ENCODE measurements around the gene SPATA20. TPM values are rescaled to one million over a fixed set of nuclear protein-coding genes. Genes with fewer than 3 reads are reported as not detected.

The SPATA20 gene
- total and polyA plus RNA-seq, 2 of the 8 experiments (the other 6 are each of a cell fraction or from before 2014, with no cell fraction given): 16.2 to 17.5 TPM

- Histone ChIP-seq H2BK20ac (ENCODE audit: low read length) (no peak overlapping the region), H3K36me3 (ENCODE audit: control insufficient read depth in 2 of 4, insufficient read depth in 4 of 4, low read length in 3 of 4) (no peaks in the 10 kb centered on the region), H3K23me2 (ENCODE audit: low read depth, low read length) (peaks cover 17% of the 10 kb centered on the region; the same call in 1 of the 2 replicates), H3K27ac (ENCODE audit: low read depth, low read length) (no peak overlapping the region), H2AK5ac (ENCODE audit: low read depth, low read length) (no peak overlapping the region), H3K79me1 (ENCODE audit: low read depth, low read length) (no peaks in the 10 kb centered on the region), H2AFZ (ENCODE audit: low read length) (no peak overlapping the region), H3K56ac (replicated peaks; ENCODE audit: insufficient read length, low read depth, low read length) (no peak overlapping the region), H4K5ac (ENCODE audit: insufficient read length, low read depth, low read length) (no peak overlapping the region), H3K4me3 (ENCODE audit: extremely low read depth in 1 of 4, insufficient read depth in 2 of 4, low read depth in 3 of 4, low read length in 4 of 4) (no peak overlapping the region), H4K20me1 (replicated peaks in 1 of 2; ENCODE audit: control insufficient read depth in 1 of 2, insufficient read depth in 2 of 2, low read length in 2 of 2) (no peaks in the 10 kb centered on the region), H2BK15ac (ENCODE audit: low read length) (no peak overlapping the region), H2BK120ac (replicated peaks; ENCODE audit: low read depth, low read length) (no peak overlapping the region), H3K14ac (ENCODE audit: insufficient read length) (no peak overlapping the region), H3K23ac (ENCODE audit: insufficient read length) (no peak overlapping the region), H3K4ac (replicated peaks; ENCODE audit: insufficient read length, low read depth, low read length) (no peak overlapping the region), H3K18ac (ENCODE audit: extremely low read depth, low read length) (no peak overlapping the region), H3K9me3 (ENCODE audit: insufficient read depth in 2 of 2, low read depth in 1 of 2, low read length in 1 of 2) (no peaks in the 10 kb centered on the region), H3K27me3 (replicated peaks in 1 of 4; ENCODE audit: control insufficient read depth in 3 of 4, extremely low read depth in 1 of 4, insufficient read depth in 3 of 4, low read length in 3 of 4) (peaks cover 4 to 37% (median 29%) of the 10 kb centered on the region in 4 experiments), H2BK12ac (ENCODE audit: low read depth, low read length) (no peak overlapping the region), H3K4me1 (replicated peaks in 1 of 4; ENCODE audit: control insufficient read depth in 3 of 4, insufficient read depth in 4 of 4, low read length in 3 of 4) (peaks cover 0 to 9% (median 3%) of the 10 kb centered on the region in 4 experiments; a peak in 4 of 7 replicates), H4K8ac (ENCODE audit: extremely low read depth, insufficient read depth, low read length) (no peak overlapping the region), H2BK5ac (ENCODE audit: low read depth, low read length) (no peak overlapping the region), H3K4me2 (ENCODE audit: insufficient read depth in 1 of 2, low read depth in 2 of 2, low read length in 2 of 2) (no peak overlapping the region), H3K9ac (replicated peaks in 1 of 4; ENCODE audit: extremely low read depth in 1 of 4, low read depth in 3 of 4, low read length in 3 of 4) (no peak overlapping the region), H3K79me2 (ENCODE audit: control insufficient read depth in 1 of 2, insufficient read depth in 2 of 2, low read length in 2 of 2) (no peaks in the 10 kb centered on the region), H4K91ac (replicated peaks; ENCODE audit: insufficient read length, low read length) (no peak overlapping the region)
- 88% methylated on average over 5 of the region's 5 CpGs; no CpG with 5 or more reads in 1 of the 2 experiments for WGBS, 2 experiments (ENCODE audit: extremely low coverage in 1 of 2, insufficient coverage in 1 of 2, insufficient read length in 1 of 2, insufficient replicate concordance in 2 of 2, low coverage in 1 of 2, low lambda C conversion rate in 2 of 2, missing lambda C conversion rate in 1 of 2)
- CTCF ChIA-PET (ENCODE audit: partially characterized antibody): interaction anchor here (0.8 to 12.4 kb wide), 10 partner anchors 9 to 139 kb away, joined by 3 to 112 read pairs (median 5); no protein-coding TSS in a partner anchor
- POLR2A ChIA-PET (ENCODE audit: partially characterized antibody): interaction anchor here (0.8 to 1.4 kb wide), 5 partner anchors 9 to 81 kb away, joined by 3 to 6 read pairs (median 4); partner anchors contain the start of gene SPATA20
- no peak for DNase-seq (ENCODE audit: low read depth in 1 of 2, low spot score in 2 of 2)
- no peak for TF ChIP-seq MAX (IDR thresholded peaks at IDR 0.05)
- no peak for TF ChIP-seq FOSL1 (IDR thresholded peaks at IDR 0.05; ENCODE audit: insufficient read depth, low read depth, low read length)
- TF ChIP-seq CTCF (IDR thresholded peaks at IDR 0.05; ENCODE audit: control extremely low read depth in 1 of 3, insufficient read depth in 1 of 3, low read depth in 1 of 3, low read length in 3 of 3): no peak
- no peak for TF ChIP-seq SIX5 (IDR thresholded peaks at IDR 0.05; ENCODE audit: low read depth, low read length)
- no peak for TF ChIP-seq POLR2A (IDR thresholded peaks at IDR 0.05; ENCODE audit: control extremely low read depth in 1 of 2, low read depth in 2 of 2, low read length in 2 of 2)
- FAIRE-seq: no peak
Observed at GRCh38 chr17:50556803-50557202, 9.8 kb downstream of the SPATA20 start.
